ENCODE results near the gene ZNF629. TPM values are rescaled to one million over a fixed set of nuclear protein-coding genes. Genes with fewer than 3 reads are reported as not detected.

ZNF629 gene
- total RNA-seq, 4 donors from 2014 or later, result 9.1 to 12.7 (median 10.3) TPM

GRCh38 chr16:30764816-30765465 lies 22.1 kb downstream of the ZNF629 start:
- Histone ChIP-seq H3K9me3 (no peaks in the 10 kb centered on the region), H3K27me3 (no peaks in the 10 kb centered on the region), H3K4me1 (peaks cover 18 to 23% of the 10 kb centered on the region in 2 donors), H3K27ac (no peak overlapping the region), H3K4me3 (no peak overlapping the region), H3K36me3 (peaks cover 0 to 69% of the 10 kb centered on the region in 2 donors)
- peak in 1 of 2 donors; percentile 8 for DNase-seq
- in situ Hi-C loops (cut with MboI; ENCODE audit: low sequenced_read_pairs in 4 of 4) (no loop called here), intact Hi-C loops (cut with DNase I; ENCODE audit: low total_unique reads) (no loop called here)
- no peak for ATAC-seq
- no peak for TF ChIP-seq POLR2A (IDR thresholded peaks at IDR 0.05)
- no peak for TF ChIP-seq CTCF (IDR thresholded peaks at IDR 0.05 in 4 of 5, conservative IDR thresholded peaks at IDR 0.05 in 1 of 5)

- no peak overlapping the region for H3K27ac ChIP-seq
- H3K4me1 ChIP-seq, result peaks cover 18 to 23% of the 10 kb centered on the region in 2 donors
- no peak overlapping the region for H3K4me3 ChIP-seq
- H3K27me3 ChIP-seq, result no peaks in the 10 kb centered on the region
- peak in 1 of 2 donors; percentile 8 for DNase-seq
- in situ Hi-C loops (cut with MboI; ENCODE audit: low sequenced_read_pairs in 4 of 4) (no loop called here), intact Hi-C loops (cut with DNase I; ENCODE audit: low total_unique reads) (no loop called here)
- TF ChIP-seq CTCF (IDR thresholded peaks at IDR 0.05 in 4 of 5, conservative IDR thresholded peaks at IDR 0.05 in 1 of 5) (no peak), POLR2A (IDR thresholded peaks at IDR 0.05) (no peak)
- ATAC-seq, result no peak
- H3K36me3 ChIP-seq, result peaks cover 0 to 61% of the 10 kb centered on the region in 2 donors
- H3K9me3 ChIP-seq, result no peaks in the 10 kb centered on the region
These were observed 22.9 kb downstream of the ZNF629 start for GRCh38 chr16:30764086-30764485.

DNA sequence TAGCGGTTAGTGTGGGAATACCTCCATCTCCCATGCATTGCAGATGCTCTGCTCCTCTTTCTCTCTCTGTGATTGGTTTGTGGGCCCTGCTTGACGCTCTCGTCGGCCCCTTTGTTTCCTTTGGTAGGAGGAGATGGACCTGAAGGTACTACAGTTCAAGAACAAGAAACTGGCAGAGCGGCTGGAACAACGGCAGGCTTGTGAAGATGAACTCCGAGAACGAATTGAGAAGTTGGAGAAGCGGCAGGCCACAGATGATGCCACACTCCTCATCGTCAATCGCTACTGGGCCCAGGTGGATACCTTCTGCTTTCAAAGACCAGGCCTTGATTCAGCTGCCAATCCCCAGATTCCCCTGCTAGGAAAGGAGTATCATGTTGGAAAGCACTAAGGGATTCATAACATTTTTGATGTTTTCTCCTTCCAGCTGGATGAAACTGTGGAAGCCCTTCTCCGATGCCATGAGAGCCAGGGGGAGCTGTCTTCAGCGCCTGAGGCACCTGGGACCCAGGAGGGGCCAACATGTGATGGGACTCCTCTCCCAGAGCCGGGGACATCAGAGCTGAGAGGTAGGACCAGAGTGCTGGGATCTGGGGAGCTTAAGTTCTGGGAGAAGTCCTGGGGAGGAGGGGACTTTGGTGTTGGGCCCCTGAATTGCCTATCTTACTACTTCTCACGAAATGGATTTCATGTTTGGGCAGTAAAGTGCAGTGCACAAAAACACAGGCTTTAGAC lies 23.8 kb downstream of the ZNF629 start:
- Histone ChIP-seq H3K4me3 (peak overlapping the region; percentile 77 to 96 (median 92)), H3K27me3 (no peaks in the 10 kb centered on the region), H3K4me1 (peaks cover 18 to 23% of the 10 kb centered on the region in 2 donors), H3K27ac (peak overlapping the region; percentile 91 to 96 (median 94)), H3K9me3 (no peaks in the 10 kb centered on the region), H3K36me3 (peaks cover 0 to 57% of the 10 kb centered on the region in 2 donors)
- ATAC-seq (no peak), DNase-seq (peak in 1 of 2 donors; percentile 10)
- in situ Hi-C loops (cut with MboI; ENCODE audit: low sequenced_read_pairs in 4 of 4) (no loop called here), intact Hi-C loops (cut with DNase I; ENCODE audit: low total_unique reads) (loop anchor here (1.0 kb wide), 1 partner anchor 15 kb away; the partner anchor contains the start of gene PHKG2)
- TF ChIP-seq POLR2A (IDR thresholded peaks at IDR 0.05), result no peak
- no peak for TF ChIP-seq CTCF (IDR thresholded peaks at IDR 0.05 in 4 of 5, conservative IDR thresholded peaks at IDR 0.05 in 1 of 5)

DNA sequence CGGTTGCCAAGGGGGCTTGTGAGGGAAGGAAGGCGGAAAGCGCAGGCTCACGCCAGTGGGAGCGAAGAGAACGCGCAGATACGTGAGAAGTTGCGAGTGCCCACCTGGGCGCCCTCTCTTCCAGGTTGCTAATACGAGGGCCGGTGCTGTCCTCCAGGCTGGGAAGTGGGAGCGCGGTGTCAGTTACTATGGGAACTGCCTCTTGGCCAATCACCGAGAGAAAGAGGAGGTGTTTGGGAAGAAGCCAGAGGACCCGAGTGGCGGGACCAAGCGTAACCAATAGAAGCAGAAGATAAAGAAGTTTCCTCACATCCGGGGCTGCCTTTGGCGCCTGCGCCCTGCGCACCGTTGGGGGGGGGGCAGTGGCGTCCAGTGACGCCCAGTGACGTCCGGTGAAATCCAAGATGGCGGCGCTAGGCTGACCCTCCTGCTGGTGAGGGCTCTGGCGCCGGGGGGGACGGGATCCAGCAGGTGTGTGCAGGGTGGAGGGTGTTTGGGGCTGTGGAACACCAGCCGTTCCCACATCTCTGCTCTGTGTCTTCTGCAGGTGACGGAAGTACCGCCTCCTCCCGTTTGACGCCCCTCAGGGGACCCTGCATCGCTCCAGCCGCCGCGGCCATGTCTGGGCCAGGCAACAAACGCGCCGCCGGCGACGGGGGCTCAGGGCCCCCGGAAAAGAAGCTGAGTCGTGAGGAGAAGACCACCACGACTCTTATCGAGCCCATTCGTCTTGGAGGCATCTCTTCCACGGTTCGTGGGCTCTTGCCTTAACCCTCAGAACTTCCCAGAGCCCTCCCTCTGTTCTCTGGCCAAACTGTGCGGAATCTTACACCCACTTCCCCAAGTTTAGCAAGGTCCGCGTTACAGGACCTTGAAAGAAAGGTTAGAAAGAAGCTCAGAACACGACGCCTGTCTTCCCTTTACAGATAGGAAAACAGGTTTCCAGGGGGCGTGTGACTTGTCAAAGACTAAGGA lies 24.8 kb downstream of the ZNF629 start, which contains the start of the genes CFAP119 and RNF40:
CFAP119 (minus strand) TSS at position 135 of the 975 bp plus-strand sequence. CDS start 314 bp downstream, outside the sequence.
RNF40 (plus strand) TSS at position 395 of the 975 bp plus-strand sequence; CDS start at position 619, 224 bp downstream.
- Histone ChIP-seq H3K27me3 (no peaks in the 10 kb centered on the region), H3K36me3 (peaks cover 0 to 53% of the 10 kb centered on the region in 2 donors), H3K27ac (peak within 1 kb of the TSS; percentile 91 to 96 (median 94)), H3K9me3 (no peaks in the 10 kb centered on the region), H3K4me1 (peaks cover 18 to 23% of the 10 kb centered on the region in 2 donors), H3K4me3 (peak within 1 kb of the TSS; percentile 77 to 96 (median 92))
- ATAC-seq (peak; percentile 98 to 99), DNase-seq (peak; percentile 96 to 98)
- intact Hi-C loops (cut with DNase I; ENCODE audit: low total_unique reads) (loop anchor here (1.0 kb wide), 1 partner anchor 14 kb away; the partner anchor contains the start of gene PHKG2), in situ Hi-C loops (cut with MboI; ENCODE audit: low sequenced_read_pairs in 4 of 4) (no loop called here)
- TF ChIP-seq CTCF (IDR thresholded peaks at IDR 0.05 in 4 of 5, conservative IDR thresholded peaks at IDR 0.05 in 1 of 5) (no peak), POLR2A (IDR thresholded peaks at IDR 0.05) (peak; percentile 79 to 92)

All from gastrocnemius medialis (tissue), 4 donors.